Peyer's patch (tissue), 4 donors: ENCODE data around the gene ABCA13.

Experiments used
- POLR2A ChIP-seq, 2 donors: fragments of 450-650 bp; IDR thresholded peaks; one replicate each; pipeline ENCODE4 v1.5.1; 2017; ENCODE audit warnings: antibody characterized with exemption in 2 of 2, mild to moderate bottlenecking in 2 of 2, moderate library complexity in 2 of 2
- TF ChIP-seq, protein P1 (sequence below), 6 experiments: fragments of 450-650 bp in 4 of 6; fragments of 200-600 bp in 2 of 6; sonication (generic) in 1 of 6; IDR thresholded peaks; one replicate each; pipeline ENCODE4 v1.5.1; 2017 to 2019; ENCODE audit warnings: antibody characterized with exemption in 6 of 6, mild to moderate bottlenecking in 3 of 6, moderate library complexity in 1 of 6

- TF ChIP-seq POLR2A (IDR thresholded peaks at IDR 0.05) = no peak
- TF ChIP-seq, protein P1, sequence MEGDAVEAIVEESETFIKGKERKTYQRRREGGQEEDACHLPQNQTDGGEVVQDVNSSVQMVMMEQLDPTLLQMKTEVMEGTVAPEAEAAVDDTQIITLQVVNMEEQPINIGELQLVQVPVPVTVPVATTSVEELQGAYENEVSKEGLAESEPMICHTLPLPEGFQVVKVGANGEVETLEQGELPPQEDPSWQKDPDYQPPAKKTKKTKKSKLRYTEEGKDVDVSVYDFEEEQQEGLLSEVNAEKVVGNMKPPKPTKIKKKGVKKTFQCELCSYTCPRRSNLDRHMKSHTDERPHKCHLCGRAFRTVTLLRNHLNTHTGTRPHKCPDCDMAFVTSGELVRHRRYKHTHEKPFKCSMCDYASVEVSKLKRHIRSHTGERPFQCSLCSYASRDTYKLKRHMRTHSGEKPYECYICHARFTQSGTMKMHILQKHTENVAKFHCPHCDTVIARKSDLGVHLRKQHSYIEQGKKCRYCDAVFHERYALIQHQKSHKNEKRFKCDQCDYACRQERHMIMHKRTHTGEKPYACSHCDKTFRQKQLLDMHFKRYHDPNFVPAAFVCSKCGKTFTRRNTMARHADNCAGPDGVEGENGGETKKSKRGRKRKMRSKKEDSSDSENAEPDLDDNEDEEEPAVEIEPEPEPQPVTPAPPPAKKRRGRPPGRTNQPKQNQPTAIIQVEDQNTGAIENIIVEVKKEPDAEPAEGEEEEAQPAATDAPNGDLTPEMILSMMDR (IDR thresholded peaks at IDR 0.05) = no peak
Observed at GRCh38 chr7:48148311-48148710, 22.9 kb upstream of the ABCA13 start.
